Suppressor macrophage treated with lipopolysaccharide for 4 hours (primary cell): ENCODE results near the gene JMJD1C.

Experiments
- DNase-seq: peaks from one replicate; pipeline ENCODE4 v3.0.0-alpha.2; 2020

Gene JMJD1C

GRCh38 chr10:63209705-63210104, 256.1 kb downstream of the JMJD1C start:
- DNase-seq: no peak

DNA sequence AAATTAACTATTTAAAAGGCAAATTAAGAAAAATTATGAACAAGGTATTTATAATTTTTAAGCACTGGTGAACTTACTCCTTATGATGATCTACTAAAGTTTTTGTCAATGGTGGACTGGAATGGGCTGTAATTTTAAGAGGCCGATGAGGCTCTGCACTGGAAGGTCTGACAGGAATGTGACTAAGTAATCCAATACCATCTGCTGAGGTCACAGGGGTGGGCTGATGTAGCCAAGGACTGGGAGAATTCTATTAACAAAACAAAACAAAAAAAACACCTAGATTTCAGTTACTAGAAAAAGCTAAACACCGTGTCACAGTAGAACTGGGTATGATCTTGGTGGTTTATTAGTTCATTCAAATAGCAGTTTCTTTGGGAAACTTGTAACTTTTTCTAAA, 256.8 kb downstream of the JMJD1C start:
- no peak for DNase-seq

- DNase-seq: peak; percentile 72
Observed at GRCh38 chr10:63206997-63207811, 258.6 kb downstream of the JMJD1C start.

DNA sequence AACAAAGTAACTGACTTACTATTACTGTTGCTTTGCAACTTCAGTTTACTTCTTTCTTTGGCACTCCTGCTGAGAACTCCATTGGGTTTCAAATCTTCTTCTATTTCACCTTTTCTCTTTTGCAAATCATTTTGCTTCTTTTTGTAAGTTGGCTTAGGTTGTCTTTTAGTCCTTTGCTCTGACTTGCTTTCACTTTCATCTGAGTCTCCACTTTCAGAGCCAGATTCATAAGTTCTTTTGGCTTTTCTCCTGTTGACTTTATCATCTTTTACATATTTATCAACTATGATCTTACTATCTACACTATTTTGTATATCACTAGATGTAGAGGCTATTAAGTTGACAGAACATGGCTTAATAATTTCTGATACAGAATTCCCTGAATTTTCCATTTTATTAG, 259.2 kb downstream of the JMJD1C start:
- DNase-seq: peak; percentile 30

DNA sequence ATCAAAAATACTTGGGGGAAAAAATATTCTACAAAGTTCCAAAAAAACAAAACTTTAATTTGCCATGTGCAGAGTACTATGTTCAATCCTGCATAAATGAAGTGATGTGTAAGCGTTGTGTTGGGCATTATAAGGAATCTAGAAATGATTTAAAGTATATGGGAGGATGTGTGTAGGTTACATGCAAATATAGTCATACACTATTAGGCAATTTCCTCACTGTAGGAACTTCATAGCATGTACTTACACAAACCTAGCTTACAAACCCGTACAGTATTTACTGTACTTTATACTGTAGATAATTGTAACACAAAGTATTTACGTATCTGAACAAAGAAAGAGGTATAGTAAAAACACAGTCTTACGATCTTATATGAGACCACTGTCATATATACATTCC, 260.4 kb downstream of the JMJD1C start:
- DNase-seq: peak; percentile 27

DNA sequence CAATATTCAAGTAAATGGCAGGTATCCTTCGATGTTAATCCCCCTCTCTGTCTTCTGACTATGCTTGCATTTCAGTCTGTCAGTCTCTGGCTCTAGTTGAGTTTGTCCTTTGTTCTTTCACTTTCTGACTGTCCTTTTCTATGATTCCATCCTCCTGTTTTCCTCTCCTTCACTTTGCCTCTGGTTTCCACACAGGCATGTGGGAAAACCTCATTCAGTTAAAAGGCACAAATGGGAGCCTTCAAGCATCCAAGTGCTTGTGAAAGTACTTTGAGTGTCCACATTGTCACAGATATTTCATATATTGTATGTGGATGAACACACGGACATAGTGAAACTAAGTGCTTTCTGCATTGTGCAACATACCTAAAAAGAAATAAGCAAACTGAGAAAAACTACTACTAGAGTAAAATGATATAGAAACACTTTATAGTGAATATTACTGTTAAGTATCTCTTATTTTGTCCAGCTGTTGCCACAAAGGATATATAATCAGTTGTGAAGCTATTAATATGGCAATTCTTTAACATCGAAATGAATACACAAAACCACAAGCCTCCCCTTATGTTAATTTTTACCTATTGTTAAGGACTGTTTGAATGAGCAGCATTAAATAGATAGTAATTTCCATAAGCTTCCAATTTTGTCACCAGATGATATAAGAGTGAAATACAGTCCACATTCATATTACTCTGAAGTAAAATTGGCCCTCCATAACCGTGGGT, 260.9 kb downstream of the JMJD1C start:
- peak; percentile 56 for DNase-seq

DNA sequence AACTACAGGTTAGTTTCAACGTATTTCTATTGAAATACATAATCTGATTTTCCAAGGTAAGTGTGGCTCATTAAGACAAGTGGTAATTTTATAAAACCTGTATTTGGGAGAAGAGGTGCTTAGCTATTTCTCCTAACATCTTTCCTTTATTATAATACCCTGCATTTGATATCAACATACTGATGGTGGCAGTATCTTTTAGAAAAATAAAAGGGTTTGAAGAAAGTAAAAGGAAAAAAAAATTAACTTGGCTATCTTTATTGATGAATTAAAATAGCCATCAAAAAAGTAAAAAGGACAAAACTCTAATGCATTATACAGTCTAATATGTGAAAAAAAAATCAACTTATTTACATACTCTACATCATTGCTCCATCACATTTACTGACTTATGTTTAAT, 264.7 kb downstream of the JMJD1C start:
- DNase-seq: no peak

DNA sequence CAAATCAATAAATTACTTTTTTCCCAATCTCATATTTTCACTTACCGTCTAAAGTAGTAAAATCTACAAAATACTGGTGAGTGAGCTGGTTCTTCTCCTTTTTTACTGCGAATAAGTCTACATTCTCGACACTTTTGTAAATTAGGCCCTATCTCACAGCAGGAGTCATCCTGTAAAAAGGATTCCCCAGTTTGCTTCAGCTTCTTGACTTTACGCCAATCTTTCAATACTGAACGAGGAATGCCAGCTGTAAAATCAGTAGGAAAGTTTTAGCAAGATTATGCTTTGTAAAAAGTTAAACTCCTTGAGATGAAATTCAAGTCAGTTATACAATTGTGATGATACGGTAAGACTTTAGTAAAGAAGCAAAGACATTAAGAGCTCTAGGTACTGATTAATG, 265.3 kb downstream of the JMJD1C start:
- DNase-seq: no peak

DNA sequence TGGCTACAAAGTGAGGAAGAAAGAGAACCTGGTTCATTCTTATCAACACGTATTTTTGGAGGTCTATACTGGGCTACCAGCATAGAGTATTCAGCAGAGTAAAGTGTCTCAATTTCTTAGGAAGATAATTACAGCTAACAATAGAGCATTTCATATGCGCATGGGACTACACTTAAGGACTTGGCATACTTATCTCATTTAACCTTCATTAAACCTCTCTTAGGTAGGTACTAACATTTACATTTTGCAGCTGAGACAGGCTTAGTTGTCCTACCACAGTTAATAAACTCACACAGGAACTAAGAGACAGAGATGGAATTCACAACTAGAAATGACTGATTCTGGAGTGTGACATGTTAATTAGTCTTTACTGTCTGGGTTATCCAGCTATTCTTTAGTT, 266.1 kb downstream of the JMJD1C start:
- DNase-seq: no peak

- DNase-seq: no peak
Observed at GRCh38 chr10:63197344-63198092, 268.3 kb downstream of the JMJD1C start.

DNA sequence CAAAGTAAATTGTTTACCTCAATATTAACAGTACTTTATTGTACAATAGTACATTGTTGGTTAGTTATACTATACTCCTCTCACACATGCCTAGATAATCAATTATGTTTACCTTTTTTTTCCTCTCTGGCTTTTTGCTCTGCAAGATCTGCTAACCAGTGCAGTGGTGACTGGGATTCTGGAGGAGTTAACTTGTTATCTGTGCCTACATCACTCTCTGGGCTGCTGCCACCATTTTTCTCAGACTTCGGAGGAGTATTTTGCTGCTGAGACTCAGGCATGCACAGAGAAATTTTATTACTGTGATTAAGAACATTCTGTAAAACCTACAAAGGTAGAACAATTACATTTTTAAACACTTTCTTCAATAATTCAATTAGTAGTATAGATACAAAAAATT, 273.0 kb downstream of the JMJD1C start:
- DNase-seq: no peak

GRCh38 chr10:63175534-63175933, 290.2 kb downstream of the JMJD1C start:
- no peak for DNase-seq

GRCh38 chr10:63173468-63174232, 292.1 kb downstream of the JMJD1C start:
- DNase-seq: peak; percentile 91

DNA sequence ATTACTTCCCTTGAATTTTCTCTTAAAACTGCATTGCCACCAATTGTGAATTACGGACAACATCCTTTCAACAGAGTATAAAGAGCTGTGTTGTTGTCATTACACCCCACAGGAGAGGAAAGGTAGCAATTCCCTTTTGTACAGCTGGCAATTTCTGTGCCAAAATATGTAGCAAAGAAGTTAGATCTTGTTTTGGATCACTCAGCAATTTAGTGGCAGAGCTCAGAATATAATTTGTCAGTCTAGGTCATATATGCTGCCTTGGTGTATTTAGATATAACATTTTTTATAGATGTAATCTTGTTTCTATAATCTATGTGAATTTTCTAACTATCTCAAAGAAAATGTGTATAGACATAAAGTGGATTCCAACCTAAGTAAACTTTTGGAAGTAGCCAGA, 293.9 kb downstream of the JMJD1C start:
- DNase-seq: no peak

DNA sequence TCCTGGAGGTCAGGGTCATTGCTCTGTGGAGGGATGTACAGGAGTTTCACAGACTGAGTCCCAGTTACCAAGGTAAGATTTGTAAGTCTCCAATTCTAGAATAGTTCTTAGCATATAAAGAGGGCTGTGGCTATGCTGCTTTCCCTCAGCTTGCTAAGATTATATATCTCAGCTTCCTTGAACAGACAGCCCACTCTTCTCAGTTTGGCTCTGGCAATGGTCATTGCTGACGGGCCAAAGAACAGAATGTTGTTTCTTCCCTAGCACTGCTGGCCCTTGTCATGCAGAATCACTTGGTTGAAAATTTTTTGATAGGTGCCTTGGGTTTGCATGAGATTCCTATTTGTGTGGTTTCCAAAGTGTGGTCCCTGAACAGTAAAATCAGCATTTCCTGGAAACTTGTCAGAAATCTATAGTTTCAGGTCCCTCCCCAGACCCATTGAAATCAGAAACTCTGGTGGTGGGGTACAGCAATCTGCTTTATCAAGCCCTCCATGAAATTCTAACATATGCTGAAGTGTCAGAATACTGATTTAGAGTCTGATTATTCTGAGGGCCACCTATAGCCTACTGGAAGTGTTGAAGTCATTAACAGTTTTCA, 294.4 kb downstream of the JMJD1C start:
- DNase-seq: no peak

GRCh38 chr10:63169624-63170023, 296.2 kb downstream of the JMJD1C start:
- DNase-seq: no peak

DNA sequence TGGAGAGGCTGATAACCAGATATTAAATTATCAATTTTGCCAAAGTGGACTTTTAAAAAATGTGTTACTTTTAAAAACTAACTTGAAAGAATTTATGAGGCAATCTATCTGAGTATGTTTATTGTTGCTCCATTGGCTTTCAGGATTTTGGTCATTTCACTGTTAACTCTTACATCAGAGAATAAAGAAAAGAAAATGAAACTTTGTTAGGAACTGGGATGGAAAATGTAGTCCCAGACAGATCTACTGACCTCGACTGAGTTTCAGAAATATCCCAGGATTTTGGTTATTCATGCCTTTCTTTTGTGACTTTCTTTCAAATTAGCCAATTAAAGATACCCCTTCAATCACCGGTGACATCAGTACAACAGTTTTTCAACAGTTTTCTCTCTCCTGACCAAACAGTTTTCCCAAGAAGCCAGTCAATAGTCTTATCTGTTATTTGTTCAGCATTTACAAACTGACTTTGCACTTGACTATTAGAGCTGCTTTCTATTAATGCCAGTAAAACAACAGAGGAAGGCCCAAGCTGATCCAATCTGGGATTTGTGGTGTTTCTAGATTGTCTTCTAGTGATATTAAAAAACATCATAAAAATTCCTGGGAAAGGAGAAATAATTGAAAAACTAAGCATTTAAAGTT, 296.8 kb downstream of the JMJD1C start:
- DNase-seq: peak; percentile 58

GRCh38 chr10:63166742-63167258, 299.0 kb downstream of the JMJD1C start:
- DNase-seq: peak; percentile 83

- no peak for DNase-seq
Observed at GRCh38 chr10:63165249-63165648, 300.5 kb downstream of the JMJD1C start.

DNA sequence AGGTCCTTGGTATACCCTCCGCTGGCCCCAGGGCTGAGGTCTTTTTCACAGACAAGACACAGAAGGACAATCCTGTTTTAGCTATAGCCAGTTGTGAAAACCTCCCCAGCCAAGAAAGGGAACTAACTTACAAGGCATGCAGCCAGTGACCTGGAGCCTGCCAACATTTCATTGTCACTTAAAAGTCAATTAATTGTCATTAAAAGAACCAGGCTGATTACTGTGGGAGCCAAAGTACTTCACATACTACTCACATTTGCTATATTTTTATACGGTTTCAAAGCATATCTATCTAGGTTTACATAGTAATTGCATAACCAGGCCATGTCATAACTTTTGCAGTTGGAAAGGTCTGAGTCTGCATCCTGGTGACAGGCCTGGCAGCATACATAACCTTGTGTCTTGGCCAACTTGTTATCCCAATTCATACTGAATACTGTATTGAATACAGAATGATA, 301.6 kb downstream of the JMJD1C start:
- no peak for DNase-seq

- DNase-seq: no peak
Observed at GRCh38 chr10:63161592-63161991, 304.2 kb downstream of the JMJD1C start.
